ENCODE results near the gene NSD1.

The NSD1 gene

GRCh38 chr5:177220576-177220975, 87.0 kb downstream of the NSD1 start:
- Histone ChIP-seq H3K9ac (no peak overlapping the region), H3K4me1 (peaks cover 0 to 7% (median 0%) of the 10 kb centered on the region in 10 experiments; a peak in 6 of 20 replicates), H3K27ac (no peak overlapping the region), H3K36me3 (peaks cover 44 to 89% (median 69%) of the 10 kb centered on the region in 11 experiments), H3K27me3 (no peaks in the 10 kb centered on the region), H3K4me2 (no peak overlapping the region), H3K4me3 (no peak overlapping the region), H4K20me1 (peaks cover 13 to 97% (median 52%) of the 10 kb centered on the region in 11 experiments; a peak in 20 of 22 replicates), H3K9me3 (replicated peaks in 1 of 11) (no peaks in the 10 kb centered on the region)
- TF ChIP-seq Cebpa-rat (IDR thresholded peaks at IDR 0.05) = no peak

- H3K9ac ChIP-seq = no peak overlapping the region
- H3K27me3 ChIP-seq = no peaks in the 10 kb centered on the region
- peaks cover 17 to 96% (median 55%) of the 10 kb centered on the region in 11 experiments; a peak in 20 of 22 replicates for H4K20me1 ChIP-seq
- H3K4me2 ChIP-seq = peak overlapping the region in 2 of 11 experiments; percentile 7 to 17; a peak in 1 of 22 replicates
- no peak overlapping the region for H3K27ac ChIP-seq
- H3K36me3 ChIP-seq = peaks cover 47 to 89% (median 66%) of the 10 kb centered on the region in 11 experiments
- H3K4me3 ChIP-seq = no peak overlapping the region
- no peak for TF ChIP-seq Cebpa-rat (IDR thresholded peaks at IDR 0.05)
- H3K9me3 ChIP-seq (replicated peaks in 1 of 11) = no peaks in the 10 kb centered on the region
- H3K4me1 ChIP-seq = peaks cover 0 to 7% (median 0%) of the 10 kb centered on the region in 10 experiments; a peak in 6 of 20 replicates
These were observed 88.7 kb downstream of the NSD1 start for GRCh38 chr5:177222269-177222668.

- no peak overlapping the region for H3K4me3 ChIP-seq
- H4K20me1 ChIP-seq = peaks cover 16 to 95% (median 49%) of the 10 kb centered on the region in 11 experiments; a peak in 20 of 22 replicates
These were observed 92.2 kb downstream of the NSD1 start for GRCh38 chr5:177225798-177226197.

GRCh38 chr5:177226860-177227259, 93.3 kb downstream of the NSD1 start:
- H4K20me1 ChIP-seq = peaks cover 15 to 95% (median 53%) of the 10 kb centered on the region in 11 experiments; a peak in 18 of 22 replicates
- H3K9me3 ChIP-seq (replicated peaks in 1 of 11) = no peaks in the 10 kb centered on the region
- H3K36me3 ChIP-seq = peaks cover 38 to 82% (median 63%) of the 10 kb centered on the region in 11 experiments
- H3K9ac ChIP-seq = no peak overlapping the region
- H3K27me3 ChIP-seq = no peaks in the 10 kb centered on the region
- no peak overlapping the region for H3K4me2 ChIP-seq
- H3K27ac ChIP-seq = no peak overlapping the region
- peaks cover 0 to 16% (median 9%) of the 10 kb centered on the region in 10 experiments; a peak in 12 of 20 replicates for H3K4me1 ChIP-seq
- no peak for TF ChIP-seq Cebpa-rat (IDR thresholded peaks at IDR 0.05)
- H3K4me3 ChIP-seq = no peak overlapping the region

More at GRCh38 chr5:177225798-177226197, 92.2 kb downstream of the NSD1 start:
- Histone ChIP-seq H3K27me3 (no peaks in the 10 kb centered on the region), H3K27ac (no peak overlapping the region), H3K36me3 (peaks cover 45 to 84% (median 65%) of the 10 kb centered on the region in 11 experiments), H3K4me1 (peaks cover 0 to 14% (median 5%) of the 10 kb centered on the region in 10 experiments; a peak in 12 of 20 replicates), H3K9ac (no peak overlapping the region), H3K9me3 (replicated peaks in 1 of 11) (no peaks in the 10 kb centered on the region), H3K4me2 (no peak overlapping the region)
- no peak for TF ChIP-seq Cebpa-rat (IDR thresholded peaks at IDR 0.05)

GRCh38 chr5:177228751-177229150, 95.2 kb downstream of the NSD1 start:
- Histone ChIP-seq H3K36me3 (peaks cover 26 to 78% (median 51%) of the 10 kb centered on the region in 11 experiments), H3K27ac (no peak overlapping the region), H3K4me3 (no peak overlapping the region), H3K9ac (no peak overlapping the region), H3K4me2 (no peak overlapping the region), H3K4me1 (peaks cover 0 to 10% (median 8%) of the 10 kb centered on the region in 10 experiments; a peak in 10 of 20 replicates), H4K20me1 (peaks cover 14 to 97% (median 57%) of the 10 kb centered on the region in 11 experiments; a peak in 19 of 22 replicates), H3K27me3 (no peaks in the 10 kb centered on the region), H3K9me3 (replicated peaks in 1 of 11) (no peaks in the 10 kb centered on the region)
- TF ChIP-seq Cebpa-rat (IDR thresholded peaks at IDR 0.05) = no peak

GRCh38 chr5:177230660-177231059, 97.1 kb downstream of the NSD1 start:
- no peak overlapping the region for H3K9ac ChIP-seq
- H4K20me1 ChIP-seq = peaks cover 21 to 97% (median 70%) of the 10 kb centered on the region in 11 experiments; a peak in 19 of 22 replicates
- no peaks in the 10 kb centered on the region for H3K9me3 ChIP-seq (replicated peaks in 1 of 11)
- peak overlapping the region in 2 of 11 experiments; percentile 15 to 22; a peak in 2 of 22 replicates for H3K4me2 ChIP-seq
- H3K4me3 ChIP-seq = no peak overlapping the region
- H3K27ac ChIP-seq = no peak overlapping the region; a peak in 1 of 22 replicates
- H3K27me3 ChIP-seq = no peaks in the 10 kb centered on the region
- no peak for TF ChIP-seq Cebpa-rat (IDR thresholded peaks at IDR 0.05)
- peaks cover 0 to 10% (median 8%) of the 10 kb centered on the region in 10 experiments; a peak in 10 of 20 replicates for H3K4me1 ChIP-seq
- H3K36me3 ChIP-seq = peaks cover 21 to 83% (median 55%) of the 10 kb centered on the region in 11 experiments

- peaks cover 25 to 81% (median 52%) of the 10 kb centered on the region in 11 experiments for H3K36me3 ChIP-seq
- no peak for TF ChIP-seq Cebpa-rat (IDR thresholded peaks at IDR 0.05)
- H3K27ac ChIP-seq = no peak overlapping the region
- H3K4me2 ChIP-seq = no peak overlapping the region
- H3K4me3 ChIP-seq = no peak overlapping the region
- H3K27me3 ChIP-seq = no peaks in the 10 kb centered on the region
- no peaks in the 10 kb centered on the region for H3K9me3 ChIP-seq (replicated peaks in 1 of 11)
- peaks cover 21 to 91% (median 64%) of the 10 kb centered on the region in 11 experiments; a peak in 19 of 22 replicates for H4K20me1 ChIP-seq
- H3K9ac ChIP-seq = no peak overlapping the region
- H3K4me1 ChIP-seq = peaks cover 0 to 10% (median 8%) of the 10 kb centered on the region in 10 experiments; a peak in 10 of 20 replicates
These were observed 98.1 kb downstream of the NSD1 start for GRCh38 chr5:177231479-177232250.

GRCh38 chr5:177232358-177232757, 98.8 kb downstream of the NSD1 start:
- H3K9ac ChIP-seq = no peak overlapping the region
- H4K20me1 ChIP-seq = peaks cover 21 to 89% (median 59%) of the 10 kb centered on the region in 11 experiments; a peak in 19 of 22 replicates
- no peaks in the 10 kb centered on the region for H3K27me3 ChIP-seq
- H3K4me1 ChIP-seq = peaks cover 0 to 10% (median 8%) of the 10 kb centered on the region in 10 experiments; a peak in 10 of 20 replicates
- H3K9me3 ChIP-seq (replicated peaks in 1 of 11) = no peaks in the 10 kb centered on the region
- peaks cover 32 to 85% (median 58%) of the 10 kb centered on the region in 11 experiments for H3K36me3 ChIP-seq
- no peak for TF ChIP-seq Cebpa-rat (IDR thresholded peaks at IDR 0.05)
- no peak overlapping the region for H3K27ac ChIP-seq
- H3K4me3 ChIP-seq = no peak overlapping the region
- H3K4me2 ChIP-seq = no peak overlapping the region

- H3K27ac ChIP-seq = no peak overlapping the region
- peaks cover 36 to 85% (median 62%) of the 10 kb centered on the region in 11 experiments for H3K36me3 ChIP-seq
These were observed 99.2 kb downstream of the NSD1 start for GRCh38 chr5:177232761-177233160.

More at GRCh38 chr5:177232761-177233160, 99.2 kb downstream of the NSD1 start:
- Histone ChIP-seq H3K4me2 (no peak overlapping the region), H3K4me3 (no peak overlapping the region), H3K9me3 (replicated peaks in 1 of 11) (no peaks in the 10 kb centered on the region), H3K4me1 (peaks cover 0 to 10% (median 8%) of the 10 kb centered on the region in 10 experiments; a peak in 10 of 20 replicates), H4K20me1 (peaks cover 17 to 84% (median 56%) of the 10 kb centered on the region in 11 experiments; a peak in 19 of 22 replicates), H3K9ac (no peak overlapping the region), H3K27me3 (no peaks in the 10 kb centered on the region)
- TF ChIP-seq Cebpa-rat (IDR thresholded peaks at IDR 0.05) = no peak
